NCI-H524 treated with DMSO at 0.1 percent for 48 hours (cell line): ENCODE measurements around the gene ZSCAN25.
A peak's percentile ranks its signal among the peaks of the same experiment; 100 is the strongest.
"Not testable (repeated sequence)": the region's sequence is repeated elsewhere in the genome, so short reads cannot be mapped to it uniquely, and the experiment has no call there.

Source experiments
- DNase-seq: peaks from one replicate; lab custom pipeline; 2025; lab: John Stamatoyannopoulos, UW

Gene ZSCAN25

GRCh38 chr7:99616359-99617191, at the start of gene ZSCAN25:
Gene ZSCAN25 (plus strand): TSS chr7:99616946. CDS start chr7:99619607, 2,661 bp downstream.
- DNase-seq = peak; percentile 81

- not testable (repeated sequence) for DNase-seq
Measured at GRCh38 chr7:99568770-99569169, 48.0 kb upstream of the ZSCAN25 start.

- DNase-seq = no peak
Measured at GRCh38 chr7:99571768-99572167, 45.0 kb upstream of the ZSCAN25 start.

DNA sequence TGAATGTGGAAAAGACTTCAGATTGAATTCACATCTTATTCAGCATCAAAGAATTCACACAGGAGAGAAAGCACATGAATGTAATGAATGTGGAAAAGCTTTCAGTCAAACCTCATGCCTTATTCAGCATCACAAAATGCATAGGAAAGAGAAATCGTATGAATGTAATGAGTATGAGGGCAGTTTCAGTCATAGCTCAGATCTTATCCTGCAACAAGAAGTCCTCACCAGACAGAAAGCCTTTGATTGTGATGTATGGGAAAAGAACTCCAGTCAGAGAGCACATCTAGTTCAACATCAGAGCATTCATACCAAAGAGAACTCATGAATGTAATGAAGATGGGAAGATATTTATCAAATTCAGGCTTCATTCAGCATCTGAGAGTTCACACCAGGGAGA, 43.5 kb upstream of the ZSCAN25 start:
- no peak for DNase-seq

DNA sequence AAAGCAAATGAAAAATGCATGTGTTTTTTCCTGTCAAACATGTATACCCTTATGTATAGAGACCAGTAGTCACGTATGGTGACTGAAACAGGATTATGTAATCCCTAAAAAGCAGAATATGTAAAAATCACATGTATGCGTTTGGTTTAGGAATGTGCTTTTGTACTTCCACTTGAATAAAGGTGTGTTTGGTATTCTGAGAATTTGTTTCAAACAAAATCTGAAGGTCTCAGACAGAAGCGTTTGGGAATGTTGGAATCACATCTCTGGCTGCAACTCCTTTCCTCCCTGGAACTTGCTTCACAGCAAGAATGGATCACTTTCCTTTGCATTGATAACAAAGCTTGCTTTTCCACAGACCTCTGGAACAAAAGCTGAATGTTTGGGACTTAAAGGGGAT, 40.5 kb upstream of the ZSCAN25 start:
- DNase-seq = no peak

DNA sequence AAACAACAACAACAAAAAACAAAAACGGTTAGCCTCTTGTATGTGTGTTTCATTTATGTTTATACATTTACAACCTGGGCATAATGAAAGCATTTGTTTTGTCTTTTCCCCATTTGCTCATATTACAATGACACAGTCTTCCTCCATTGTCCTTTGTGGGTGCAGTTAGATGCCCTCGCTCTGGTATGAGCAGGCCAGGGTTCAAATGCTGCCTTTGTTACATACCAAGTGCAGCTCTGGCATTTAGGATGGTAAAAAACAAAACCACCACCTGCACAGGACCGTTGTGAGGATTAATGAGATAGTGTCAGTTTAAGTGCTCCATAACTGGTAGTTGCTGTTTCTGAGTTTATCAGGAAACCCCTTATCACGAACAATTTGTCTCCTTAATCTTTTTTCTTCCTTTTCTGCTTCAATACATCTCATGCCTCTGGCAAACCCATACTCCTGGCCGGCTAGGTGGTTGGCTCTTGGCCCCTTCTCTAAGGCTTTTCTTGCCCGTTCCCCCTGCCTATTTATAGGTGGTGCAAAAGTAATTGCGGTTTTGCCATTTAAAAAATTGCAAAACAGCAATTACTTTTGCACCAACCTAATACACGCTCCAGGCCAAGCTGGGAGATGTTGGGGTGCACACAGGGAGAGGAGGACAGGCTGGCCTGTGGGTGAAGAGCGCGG, 37.3 kb upstream of the ZSCAN25 start:
- no peak for DNase-seq

- peak; percentile 17 for DNase-seq
Measured at GRCh38 chr7:99579956-99580777, 36.6 kb upstream of the ZSCAN25 start.

DNA sequence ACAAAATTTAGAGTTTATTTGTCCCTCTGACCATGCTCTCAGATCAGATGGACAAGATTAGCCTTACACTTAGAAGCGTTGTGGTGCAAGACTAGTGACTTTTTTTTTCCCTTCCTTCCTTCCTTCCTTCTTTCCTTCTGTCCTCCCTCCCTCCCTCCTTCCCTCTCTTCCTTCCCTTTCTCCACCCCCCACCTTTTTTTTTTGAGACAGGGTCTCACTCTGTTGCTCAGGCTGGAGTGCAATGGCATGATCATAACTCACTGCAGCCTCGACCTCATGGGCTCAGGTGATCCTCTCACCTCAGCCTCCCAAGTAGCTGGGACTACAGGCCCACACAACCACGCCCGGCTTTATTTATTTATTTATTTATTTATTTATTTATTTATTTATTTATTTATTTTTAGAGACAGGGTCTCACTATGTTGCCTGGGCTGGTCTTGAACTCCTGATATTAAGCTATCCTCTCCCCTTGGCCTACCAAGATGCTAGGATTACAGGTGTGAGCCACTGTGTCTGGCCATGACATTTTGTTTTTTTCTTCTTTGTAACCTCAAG, 35.9 kb upstream of the ZSCAN25 start:
- not testable (repeated sequence) for DNase-seq

DNA sequence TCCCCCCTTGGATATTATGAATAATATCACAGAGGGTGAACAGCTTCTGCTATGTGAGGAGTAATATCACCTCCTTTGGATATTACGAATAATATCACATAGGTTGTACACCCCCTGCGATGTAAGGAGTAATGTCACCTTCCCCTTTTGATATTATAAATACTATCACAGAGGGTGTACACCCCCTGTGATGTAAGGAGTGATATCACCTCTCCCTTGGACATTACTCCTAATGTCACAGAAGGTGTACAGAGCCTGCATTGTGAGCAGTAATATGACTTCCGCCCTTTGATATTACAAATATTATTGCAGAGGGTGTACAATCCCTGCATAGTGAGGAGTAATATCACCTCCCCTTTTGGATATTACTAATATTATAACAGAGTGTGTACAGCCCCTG, 27.9 kb upstream of the ZSCAN25 start:
- DNase-seq = no peak

- no peak for DNase-seq
Measured at GRCh38 chr7:99594948-99595745, 21.6 kb upstream of the ZSCAN25 start.

- no peak for DNase-seq
Measured at GRCh38 chr7:99596408-99596955, 20.3 kb upstream of the ZSCAN25 start.

- DNase-seq = no peak
Measured at GRCh38 chr7:99597762-99598501, 18.8 kb upstream of the ZSCAN25 start, which contains the start of gene TMEM225B. Gene TMEM225B (plus strand): TSS chr7:99598267. CDS start chr7:99604389, 6,122 bp downstream.

DNA sequence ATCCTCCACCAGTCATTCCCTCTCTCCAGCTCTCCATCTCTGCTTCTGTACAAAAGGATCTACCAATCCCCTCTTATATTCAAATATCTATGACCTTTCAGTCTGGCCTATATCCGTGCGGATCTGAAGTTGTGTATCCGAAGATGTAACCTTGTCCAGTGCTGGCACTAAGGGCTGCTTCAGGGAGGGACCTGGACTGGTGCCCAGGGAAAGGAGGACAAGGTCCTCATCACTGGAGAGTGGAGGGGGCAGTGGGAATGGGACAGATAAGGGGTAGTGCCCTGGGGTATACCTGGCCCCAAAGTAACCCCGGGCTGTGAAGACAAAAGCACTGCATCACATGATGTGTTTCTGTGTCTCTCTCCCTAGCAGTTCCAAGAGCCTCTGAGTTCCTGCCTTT, 16.9 kb upstream of the ZSCAN25 start:
- no peak for DNase-seq

GRCh38 chr7:99601656-99602310, 15.0 kb upstream of the ZSCAN25 start:
- no peak for DNase-seq

DNA sequence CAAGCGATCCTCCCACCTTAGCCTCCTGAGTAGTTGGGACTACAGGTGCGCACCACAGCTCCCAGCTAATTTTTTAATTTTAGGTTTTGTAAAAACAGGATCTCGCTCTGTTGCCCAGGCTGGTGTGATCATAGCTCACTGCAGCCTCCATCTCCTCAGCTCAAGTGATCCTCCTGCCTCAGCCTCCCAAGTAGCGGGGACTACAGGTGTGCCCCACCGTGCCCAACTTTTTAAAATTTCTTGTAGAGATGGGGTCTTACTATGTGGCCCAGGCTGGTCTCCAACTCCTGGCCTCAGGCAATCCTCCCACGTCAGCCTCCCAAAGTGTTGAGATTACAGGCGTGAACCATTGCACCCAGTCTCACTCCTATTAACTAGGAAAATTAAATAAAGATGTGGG, 11.2 kb upstream of the ZSCAN25 start:
- DNase-seq = no peak

GRCh38 chr7:99606531-99606930, 10.2 kb upstream of the ZSCAN25 start:
- DNase-seq = no peak

GRCh38 chr7:99607548-99607947, 9.2 kb upstream of the ZSCAN25 start:
- no peak for DNase-seq

DNA sequence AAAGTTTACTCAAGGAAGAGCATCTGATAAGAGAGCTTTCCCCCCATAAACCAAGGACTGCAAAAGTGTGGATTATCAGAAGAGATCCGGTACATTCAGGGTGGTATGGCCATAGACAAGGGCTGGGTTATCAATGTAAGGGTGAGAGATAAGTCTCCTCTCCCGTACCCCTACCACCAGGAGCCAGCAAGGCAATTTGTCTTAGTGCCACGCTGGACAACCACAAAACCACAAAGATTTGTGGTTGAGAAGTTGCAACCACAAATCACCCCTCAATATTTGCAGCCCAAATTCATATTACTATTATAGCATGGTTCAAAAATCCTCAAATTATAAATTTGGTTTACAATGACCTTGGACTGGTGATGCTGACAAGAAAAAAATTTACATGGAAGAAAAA, 2.3 kb upstream of the ZSCAN25 start:
- DNase-seq = no peak

- no peak for DNase-seq
Measured at GRCh38 chr7:99615989-99616358, 772 bp upstream of the ZSCAN25 start.
